Kidney (tissue), 14 donors: ENCODE data around the gene OR2T6. TPM values are rescaled to one million over a fixed set of nuclear protein-coding genes. Genes with fewer than 3 reads are reported as not detected.
"Not testable (repeated sequence)": the region's sequence is repeated elsewhere in the genome, so short reads cannot be mapped to it uniquely, and the experiment has no call there.

ENCODE experiments used
- DNase-seq, 5 donors: peaks; one replicate each; pipeline ENCODE4 v3.0.0-alpha.2; 2013 to 2020
- FAIRE-seq: peaks from 2 replicates; lab custom pipeline; 2012; peaks lifted over from hg19 to GRCh38; lab: Jason Lieb, UNC
- H3K27ac ChIP-seq, 2 donors: one replicate each; pipeline ENCODE4 v1.7.0; 2013; ENCODE audit warnings: low read depth in 2 of 2, low read length in 2 of 2, inconsistent platforms in 1 of 2
- H3K27me3 ChIP-seq: one replicate; pipeline ENCODE4 v1.7.1; 2013; ENCODE audit warnings: low read length, inconsistent platforms; ENCODE audit not compliant: control insufficient read depth, insufficient read depth
- H3K36me3 ChIP-seq, 3 donors: one replicate each; pipeline versions ENCODE4 v1.7.0 to v1.7.1; 2013; ENCODE audit warnings: low read length in 3 of 3, control low read depth in 1 of 3, inconsistent platforms in 1 of 3; ENCODE audit not compliant: insufficient read depth in 3 of 3, control insufficient read depth in 2 of 3
- H3K4me1 ChIP-seq, 3 donors: one replicate each; pipeline versions ENCODE4 v1.7.0 to v1.7.1; 2013; ENCODE audit warnings: low read length in 3 of 3, inconsistent platforms in 1 of 3, low read depth in 1 of 3; ENCODE audit not compliant: control insufficient read depth in 2 of 3, insufficient read depth in 2 of 3
- H3K4me3 ChIP-seq, 3 donors: one replicate each; pipeline versions ENCODE4 v1.7.0 to v1.8.1; 2013; ENCODE audit warnings: low read length in 3 of 3, control low read depth in 1 of 3, inconsistent platforms in 1 of 3
- H3K9ac ChIP-seq, 3 donors: one replicate each; pipeline versions ENCODE4 v1.7.0 to v1.7.1; 2013; ENCODE audit warnings: low read length in 3 of 3, control low read depth in 1 of 3, inconsistent platforms in 1 of 3
- H3K9me3 ChIP-seq, 3 donors: one replicate each; pipeline versions ENCODE4 v1.7.0 to v1.7.1; 2013; ENCODE audit warnings: low read length in 3 of 3, control low read depth in 1 of 3, inconsistent platforms in 1 of 3; ENCODE audit not compliant: control insufficient read depth in 2 of 3, insufficient read depth in 1 of 3
- intact Hi-C: fragments of 100-400 bp; cut with DNase I; formaldehyde crosslinking; loops from one replicate; pipeline ENCODE4 v1.11.1; 2022
- polyA plus RNA-seq: library from polyadenylated mRNA; stranded (reverse); fragments of 350-450 nt; fragmentation: Illumina TruSeq; extraction: RNeasy Lipid Tissue Mini Kit (QIAGEN cat#74804); gene quantifications from one replicate; pipeline ENCODE4 v1.2.3, GENCODE V29; 2014; ENCODE audit warnings: low read depth, low replicate concordance; ENCODE audit not compliant: insufficient read depth
- total RNA-seq: library from RNA; stranded (reverse); fragmentation: NEBNext Ultra II Directional; extraction: Animal tissue kit (Norgen Biotek cat#: 25700); gene quantifications from one replicate; pipeline ENCODE4 v1.2.1, GENCODE V29; 2021
- TF ChIP-seq, protein P1 (sequence below): IDR thresholded peaks from 3 replicates; pipeline ENCODE4 v1.5.1; 2012; ENCODE audit warnings: mild to moderate bottlenecking, moderate library complexity, borderline replicate concordance; ENCODE audit not compliant: insufficient read depth; ENCODE audit errors: extremely low read depth
- donor health status: control.
- donor health status: control.
- donor health status: control.
- donor health status: control.
- donor health status: control.
- donor health status: DM: yes; HTN: yes; CAD: no.
- donor health status: Normal renal cell carcinoma (clear cell type).

The OR2T6 gene
- total and polyA plus RNA-seq, 2 donors from 2014 or later = not detected

GRCh38 chr1:248421384-248421783, 45.8 kb downstream of the OR2T6 start:
- Histone ChIP-seq H3K9me3 (peaks cover 0 to 3% (median 0%) of the 10 kb centered on the region in 3 donors), H3K27ac (no peak overlapping the region), H3K9ac (no peak overlapping the region), H3K36me3 (no peaks in the 10 kb centered on the region), H3K4me3 (no peak overlapping the region), H3K27me3 (no peaks in the 10 kb centered on the region), H3K4me1 (no peaks in the 10 kb centered on the region)
- TF ChIP-seq, protein P1, sequence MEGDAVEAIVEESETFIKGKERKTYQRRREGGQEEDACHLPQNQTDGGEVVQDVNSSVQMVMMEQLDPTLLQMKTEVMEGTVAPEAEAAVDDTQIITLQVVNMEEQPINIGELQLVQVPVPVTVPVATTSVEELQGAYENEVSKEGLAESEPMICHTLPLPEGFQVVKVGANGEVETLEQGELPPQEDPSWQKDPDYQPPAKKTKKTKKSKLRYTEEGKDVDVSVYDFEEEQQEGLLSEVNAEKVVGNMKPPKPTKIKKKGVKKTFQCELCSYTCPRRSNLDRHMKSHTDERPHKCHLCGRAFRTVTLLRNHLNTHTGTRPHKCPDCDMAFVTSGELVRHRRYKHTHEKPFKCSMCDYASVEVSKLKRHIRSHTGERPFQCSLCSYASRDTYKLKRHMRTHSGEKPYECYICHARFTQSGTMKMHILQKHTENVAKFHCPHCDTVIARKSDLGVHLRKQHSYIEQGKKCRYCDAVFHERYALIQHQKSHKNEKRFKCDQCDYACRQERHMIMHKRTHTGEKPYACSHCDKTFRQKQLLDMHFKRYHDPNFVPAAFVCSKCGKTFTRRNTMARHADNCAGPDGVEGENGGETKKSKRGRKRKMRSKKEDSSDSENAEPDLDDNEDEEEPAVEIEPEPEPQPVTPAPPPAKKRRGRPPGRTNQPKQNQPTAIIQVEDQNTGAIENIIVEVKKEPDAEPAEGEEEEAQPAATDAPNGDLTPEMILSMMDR = no peak
- intact Hi-C loops = no loop called here
- DNase-seq (peak in 1 of 5 donors; percentile 8), FAIRE-seq (peak; percentile 63)

- H3K4me3 ChIP-seq, H3K36me3 ChIP-seq, H3K9ac ChIP-seq, FAIRE-seq, H3K9me3 ChIP-seq, intact Hi-C loops, H3K27ac ChIP-seq, H3K27me3 ChIP-seq, H3K4me1 ChIP-seq, DNase-seq: not testable (repeated sequence)
Measured at GRCh38 chr1:248427526-248428191, 52.1 kb downstream of the OR2T6 start.

DNA sequence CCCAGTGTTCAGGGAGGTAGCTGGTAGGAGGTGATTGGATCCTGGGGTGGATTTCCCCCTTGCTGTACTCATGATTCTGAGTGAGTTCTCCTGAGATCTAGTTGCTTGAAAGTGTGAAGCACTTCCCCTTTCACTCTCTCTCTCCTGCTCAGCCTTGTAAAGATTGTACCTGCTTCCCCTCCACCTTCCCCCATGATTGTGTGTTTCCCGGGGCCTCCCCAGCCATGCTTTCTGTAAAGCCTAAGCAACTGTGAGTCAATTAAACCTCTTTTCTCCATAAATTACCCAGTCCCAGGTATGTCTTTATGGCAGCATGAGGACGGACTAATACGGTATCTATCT, 52.6 kb downstream of the OR2T6 start:
- H3K27me3 ChIP-seq, H3K4me1 ChIP-seq, FAIRE-seq, DNase-seq, H3K36me3 ChIP-seq, H3K9me3 ChIP-seq, intact Hi-C loops, H3K9ac ChIP-seq, H3K27ac ChIP-seq, H3K4me3 ChIP-seq: not testable (repeated sequence)

DNA sequence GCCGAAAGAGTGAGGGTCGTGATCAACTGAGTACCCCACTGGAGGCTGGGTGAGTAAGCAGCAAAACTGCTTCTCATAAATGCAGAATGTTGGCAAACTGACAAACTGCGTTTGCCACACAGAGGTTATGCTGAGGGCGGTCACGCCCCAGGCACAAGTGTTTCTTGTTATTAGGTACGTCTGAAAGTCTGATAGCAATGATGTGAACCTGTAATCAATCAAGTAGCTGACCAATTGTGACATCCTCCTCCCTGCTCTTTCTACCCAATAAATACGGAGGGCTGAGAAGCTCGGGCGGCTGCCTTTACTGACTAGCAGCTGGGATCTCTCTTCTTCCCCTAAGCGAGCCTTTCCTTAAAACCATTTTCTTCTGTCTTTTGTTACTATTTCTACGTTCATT, 56.1 kb downstream of the OR2T6 start:
- intact Hi-C loops = not testable (repeated sequence)

GRCh38 chr1:248432201-248432600, 56.7 kb downstream of the OR2T6 start:
- H3K4me1 ChIP-seq, H3K9me3 ChIP-seq, H3K36me3 ChIP-seq, H3K27ac ChIP-seq, DNase-seq, H3K4me3 ChIP-seq, H3K9ac ChIP-seq, H3K27me3 ChIP-seq, intact Hi-C loops, FAIRE-seq: not testable (repeated sequence)

More for the DNA sequence above, 56.1 kb downstream of the OR2T6 start:
- not testable (repeated sequence) for FAIRE-seq, H3K36me3 ChIP-seq, H3K9me3 ChIP-seq, DNase-seq, H3K4me1 ChIP-seq, H3K9ac ChIP-seq, H3K4me3 ChIP-seq, H3K27ac ChIP-seq, H3K27me3 ChIP-seq

DNA sequence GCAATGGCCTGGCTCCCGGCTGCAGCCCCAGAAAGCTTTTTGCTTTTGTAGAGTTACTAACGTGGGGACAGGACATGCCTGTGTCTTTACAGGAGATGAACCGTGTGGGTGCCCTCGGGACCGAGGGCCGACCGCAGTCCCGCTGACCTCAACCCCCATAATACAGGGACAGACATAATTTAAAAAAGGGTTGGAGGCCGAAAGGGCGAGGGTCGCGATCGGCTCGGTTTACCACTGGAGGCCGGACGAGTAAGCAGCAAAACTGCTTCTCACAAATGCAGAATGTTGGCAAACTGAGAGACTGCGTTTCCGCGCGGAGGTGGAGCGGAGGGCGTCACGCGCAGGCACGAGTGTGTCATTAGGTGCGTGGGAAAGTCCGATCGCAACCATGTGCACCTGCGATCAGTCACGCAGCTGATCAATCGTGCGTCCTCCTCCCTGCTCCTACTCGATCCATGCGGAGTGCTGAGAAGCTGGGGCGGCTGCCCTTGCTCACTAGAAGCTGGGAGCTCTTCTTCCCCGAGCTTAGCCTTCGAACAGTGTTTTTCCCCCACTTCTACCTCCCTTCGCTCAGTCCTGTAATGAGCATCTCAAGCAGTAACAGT, 58.4 kb downstream of the OR2T6 start:
- H3K27ac ChIP-seq, H3K36me3 ChIP-seq, DNase-seq, H3K4me1 ChIP-seq, FAIRE-seq, H3K9me3 ChIP-seq, H3K4me3 ChIP-seq, H3K27me3 ChIP-seq, intact Hi-C loops, H3K9ac ChIP-seq: not testable (repeated sequence)

DNA sequence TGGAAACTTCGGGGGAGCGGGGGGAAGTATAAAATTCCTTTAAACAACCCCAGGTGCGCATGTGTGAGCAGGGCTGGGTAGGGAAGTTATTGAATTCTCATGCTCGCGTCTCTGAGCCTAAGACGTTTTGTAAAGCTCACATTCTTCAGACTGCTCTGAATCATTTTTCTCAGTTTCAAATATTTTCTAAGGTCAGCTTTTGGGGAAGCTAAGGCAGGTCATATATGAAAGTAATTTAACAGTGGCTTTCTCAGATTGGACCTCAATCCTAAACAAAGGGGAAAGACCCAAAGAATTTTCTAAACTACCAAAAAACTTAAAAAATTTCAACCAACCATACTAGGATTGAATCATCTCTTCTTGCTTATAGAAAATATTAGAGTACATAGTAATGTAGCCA, 59.4 kb downstream of the OR2T6 start:
- H3K4me1 ChIP-seq, FAIRE-seq, DNase-seq, H3K4me3 ChIP-seq, H3K9ac ChIP-seq, H3K36me3 ChIP-seq, H3K27ac ChIP-seq, H3K9me3 ChIP-seq, H3K27me3 ChIP-seq, intact Hi-C loops: not testable (repeated sequence)
